ENCODE measurements around the gene SLC12A5.
"Not testable (repeated sequence)": the region's sequence is repeated elsewhere in the genome, so short reads cannot be mapped to it uniquely, and the experiment has no call there.

Gene SLC12A5

DNA sequence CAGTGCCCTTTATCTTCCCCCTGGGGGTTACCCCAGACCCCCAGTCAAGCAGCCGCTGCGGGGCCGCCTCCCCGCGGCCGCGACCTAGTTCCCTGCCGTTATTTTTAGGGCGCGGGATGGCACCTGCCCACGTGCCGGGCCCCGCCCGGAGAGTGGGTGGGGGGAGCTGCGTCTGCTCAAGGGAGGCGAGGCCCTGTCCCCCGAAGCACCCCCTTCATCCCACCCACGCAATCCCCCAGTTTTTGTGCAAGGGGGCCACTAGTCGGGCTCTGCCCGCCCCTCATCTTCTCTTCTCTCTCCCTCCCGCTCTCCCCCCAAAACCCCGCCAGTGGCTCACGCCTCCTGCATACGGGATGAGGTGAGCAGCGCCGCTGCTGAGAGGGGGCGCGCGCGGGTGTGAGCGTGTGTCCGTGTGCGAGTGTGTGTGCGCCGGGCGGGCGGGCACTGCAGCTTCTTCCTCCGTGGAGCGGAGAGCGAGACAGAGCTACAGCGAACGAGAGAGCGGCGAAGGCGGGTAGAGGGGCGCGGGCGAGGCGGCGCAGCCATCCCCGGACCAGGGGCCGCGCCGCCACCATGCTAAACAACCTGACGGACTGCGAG, at the start of gene SLC12A5:
TSS of gene SLC12A5 (plus strand) at position 444 of the 600 bp plus-strand sequence. CDS start at position 574, 130 bp downstream.
- no peak for DNase-seq

DNA sequence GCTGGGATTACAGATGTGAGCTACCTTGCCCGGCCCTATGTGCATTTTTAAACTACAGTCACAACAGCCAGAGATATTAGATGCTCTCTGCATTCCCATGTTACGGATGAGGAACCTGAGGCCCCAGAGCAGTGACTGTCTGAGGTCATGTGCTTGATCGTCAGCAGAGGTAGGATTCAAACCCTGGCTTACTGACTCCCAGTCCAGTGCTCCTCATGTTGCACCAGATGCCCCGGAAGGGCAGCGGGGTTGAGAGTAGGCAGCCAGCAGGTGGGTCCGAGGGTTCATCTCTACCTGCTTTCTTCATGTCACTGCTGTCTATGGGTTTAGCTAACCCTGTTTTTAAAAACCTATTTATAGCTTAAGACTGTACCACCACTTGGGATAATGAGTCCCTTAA, 47.8 kb upstream of the SLC12A5 start:
- DNase-seq, result no peak

GRCh38 chr20:45983279-45983743, 45.7 kb upstream of the SLC12A5 start:
- no peak for DNase-seq

DNA sequence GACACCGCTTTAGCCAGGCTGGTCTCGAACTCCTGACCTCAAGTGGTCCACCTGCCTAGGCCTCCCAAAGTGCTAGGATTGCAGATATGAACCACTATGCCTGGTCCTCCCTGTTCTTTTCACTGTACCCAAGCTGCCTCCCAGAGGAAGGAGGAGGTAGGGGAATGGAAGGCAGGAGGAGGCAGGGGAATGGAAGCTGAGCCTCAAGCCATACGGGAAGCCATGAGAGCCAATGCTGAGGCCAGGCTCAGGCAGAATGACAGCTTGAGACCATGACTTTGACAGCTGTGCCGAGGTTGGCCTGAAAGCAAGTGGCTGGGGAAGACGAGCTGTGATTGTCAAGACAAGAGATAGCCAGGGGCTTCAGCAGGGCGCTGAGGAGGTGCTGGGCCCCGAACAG, 43.4 kb upstream of the SLC12A5 start:
- DNase-seq, result no peak

GRCh38 chr20:45987108-45987780, 41.8 kb upstream of the SLC12A5 start:
- no peak for DNase-seq

DNA sequence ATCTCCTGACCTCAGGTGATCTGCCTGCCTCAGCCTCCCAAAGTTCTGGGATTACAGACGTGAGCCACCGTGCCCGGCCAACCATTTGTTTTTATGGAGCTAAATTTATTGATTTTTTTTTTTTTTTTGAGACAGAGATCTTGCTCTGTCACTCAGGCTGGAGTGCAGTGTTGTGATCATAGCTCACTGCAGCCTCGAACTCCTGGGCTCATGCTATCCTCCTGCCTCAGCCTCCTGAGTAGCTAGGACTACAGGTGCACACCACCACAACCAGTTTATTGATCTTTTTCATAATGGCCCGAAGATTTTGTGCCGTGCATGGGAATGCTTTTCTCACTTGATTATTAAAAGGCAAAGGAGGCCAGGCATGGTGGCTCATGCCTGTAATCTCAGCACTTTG, 40.2 kb upstream of the SLC12A5 start:
- DNase-seq, result not testable (repeated sequence)

DNA sequence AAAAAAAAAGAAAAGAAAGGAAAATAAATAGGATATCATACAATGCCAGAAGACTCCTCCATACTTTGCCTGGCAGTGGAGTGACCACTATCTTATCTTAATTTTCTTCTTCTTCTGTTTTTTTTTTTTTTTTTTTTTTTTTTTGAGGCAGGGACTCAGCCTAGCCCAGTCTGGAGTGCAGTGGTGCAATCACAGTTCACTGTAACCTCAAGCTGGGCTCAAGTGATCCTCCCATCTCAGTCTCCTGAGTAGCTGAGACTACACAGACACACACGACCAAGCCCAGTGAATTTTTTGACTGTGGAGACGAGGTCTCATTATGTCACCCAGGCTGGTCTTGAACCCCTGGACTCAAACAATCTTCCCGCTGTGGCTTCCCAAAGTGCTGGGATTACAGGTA, 37.4 kb upstream of the SLC12A5 start:
- DNase-seq, result no peak

GRCh38 chr20:45993197-45993951, 35.6 kb upstream of the SLC12A5 start:
- no peak for DNase-seq

DNA sequence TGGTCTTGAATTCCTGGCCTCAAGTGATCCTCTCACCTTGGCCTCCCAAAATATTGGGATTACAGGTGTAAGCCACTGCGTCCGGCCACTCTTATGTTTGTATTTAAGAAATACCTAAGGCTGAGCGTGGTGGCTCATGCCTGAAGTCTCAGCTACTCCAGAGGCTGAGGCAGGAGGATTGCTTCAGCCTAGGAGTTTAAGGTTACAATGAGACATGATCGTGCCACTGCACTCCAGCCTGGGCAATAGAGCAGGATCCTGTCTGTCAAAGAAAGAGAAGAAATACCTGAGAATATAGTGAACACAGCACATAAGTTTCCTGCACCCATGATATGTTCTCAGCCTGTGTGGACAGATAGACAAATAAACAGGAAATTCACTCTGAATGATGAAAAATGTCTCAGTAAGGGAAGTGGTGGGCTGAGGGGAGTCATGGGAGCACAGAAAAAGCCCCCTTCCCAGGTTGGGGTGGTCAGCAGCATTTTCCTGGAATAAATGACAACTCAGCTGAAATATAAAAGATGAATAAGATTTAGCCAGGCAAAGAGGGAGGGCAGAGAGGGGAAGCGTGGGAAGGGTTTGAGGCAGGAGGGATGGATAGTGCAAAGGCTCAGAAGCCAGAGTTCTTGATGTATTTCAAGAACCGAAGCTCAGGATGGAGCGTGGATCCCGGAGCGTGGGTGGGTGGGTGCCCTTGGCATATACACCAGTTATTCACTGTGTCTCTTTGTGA, 34.1 kb upstream of the SLC12A5 start:
- DNase-seq, result no peak

DNA sequence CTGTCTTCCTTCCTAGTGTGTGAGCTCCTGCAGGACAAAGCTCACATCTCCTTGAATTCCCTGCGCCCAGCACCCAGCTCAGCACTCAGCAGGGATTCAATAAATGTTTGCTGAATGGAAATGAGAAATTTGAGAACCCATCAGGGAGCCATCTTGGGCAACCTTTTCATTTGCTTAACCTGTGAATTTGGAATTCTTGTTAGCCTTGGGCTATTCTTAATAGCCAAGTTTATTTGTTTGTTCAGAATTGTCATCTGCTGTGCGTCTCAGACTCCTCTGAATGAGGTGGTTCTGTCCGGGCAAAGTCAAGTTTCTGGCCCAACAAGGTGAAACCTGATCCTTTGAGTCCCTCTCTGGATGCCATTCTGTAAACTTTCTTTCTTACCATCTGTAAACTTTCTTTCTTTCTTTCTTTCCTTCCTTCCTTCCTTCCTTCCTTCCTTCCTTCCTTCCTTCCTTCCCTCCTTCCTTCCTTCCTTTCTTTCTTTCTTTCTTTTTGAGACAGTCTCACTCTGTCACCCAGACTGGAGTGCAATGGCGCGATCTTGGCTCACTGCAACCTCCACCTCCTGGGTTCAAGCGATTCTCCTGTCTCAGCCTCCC, 33.4 kb upstream of the SLC12A5 start:
- DNase-seq, result not testable (repeated sequence)

DNA sequence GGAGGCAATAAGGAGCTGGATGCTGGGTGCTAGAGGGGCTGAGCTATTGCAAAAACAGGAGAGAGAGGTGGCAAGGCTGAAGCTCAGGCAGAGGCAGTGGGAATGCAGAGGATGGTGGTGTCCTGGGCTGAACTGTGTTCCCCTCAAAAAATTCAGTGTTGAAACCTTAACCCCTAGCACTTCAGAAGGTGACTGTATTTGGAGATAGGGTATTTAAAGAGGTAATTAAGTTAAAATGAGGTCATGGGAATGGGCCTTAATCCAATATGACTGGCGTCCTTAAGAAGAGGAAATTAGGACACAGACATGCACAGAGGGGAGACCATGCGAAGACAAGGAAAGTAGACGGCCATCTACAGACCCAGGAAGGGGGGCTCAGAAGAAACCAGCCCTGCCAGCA, 31.8 kb upstream of the SLC12A5 start:
- DNase-seq, result no peak

- DNase-seq, result no peak
Observed at GRCh38 chr20:45998337-45998736, 30.7 kb upstream of the SLC12A5 start.

GRCh38 chr20:45998761-45999160, 30.3 kb upstream of the SLC12A5 start:
- no peak for DNase-seq

- no peak for DNase-seq
Observed at GRCh38 chr20:45999557-46000261, 29.3 kb upstream of the SLC12A5 start.

- no peak for DNase-seq
Observed at GRCh38 chr20:46000262-46000996, 28.6 kb upstream of the SLC12A5 start.

DNA sequence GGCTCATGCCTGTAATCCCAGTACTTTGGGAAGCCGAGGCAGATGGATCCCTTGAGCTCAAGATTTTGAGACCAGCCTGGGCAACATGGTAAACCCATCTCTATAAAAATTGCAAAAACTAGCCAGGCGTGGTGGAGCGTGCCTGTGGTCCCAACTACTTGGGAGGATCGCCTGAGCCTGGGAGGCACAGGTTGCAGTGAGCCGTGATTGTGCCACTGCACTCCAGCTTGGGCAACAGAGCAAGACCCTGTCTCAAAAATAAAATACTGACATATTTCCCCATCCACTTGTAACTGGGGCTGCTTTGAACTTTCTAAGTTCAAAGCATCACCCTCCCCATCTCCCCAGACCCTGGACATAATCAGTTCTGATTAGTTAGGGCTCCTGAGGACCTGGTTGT, 27.5 kb upstream of the SLC12A5 start:
- no peak for DNase-seq

- DNase-seq, result no peak
Observed at GRCh38 chr20:46002008-46002407, 27.0 kb upstream of the SLC12A5 start.

DNA sequence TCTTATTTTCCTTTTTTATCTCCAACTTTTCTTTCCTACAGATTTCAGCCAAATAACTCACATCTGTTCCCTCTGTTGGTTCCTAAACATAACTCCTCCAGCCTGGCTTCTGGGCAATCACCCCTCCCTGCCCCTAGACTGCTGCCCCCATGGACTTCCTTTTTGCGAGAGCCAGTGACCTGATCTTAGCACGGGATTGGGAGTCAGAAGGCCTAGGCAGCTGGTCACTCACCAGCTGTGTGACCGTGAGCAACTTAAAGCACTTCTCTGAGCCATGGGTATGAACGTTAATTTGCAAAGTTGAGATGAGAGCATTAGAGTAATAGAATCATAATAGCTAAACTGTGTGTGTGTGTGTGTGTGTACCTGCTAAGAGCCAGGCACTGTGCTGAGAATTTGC, 24.8 kb upstream of the SLC12A5 start:
- DNase-seq, result no peak

DNA sequence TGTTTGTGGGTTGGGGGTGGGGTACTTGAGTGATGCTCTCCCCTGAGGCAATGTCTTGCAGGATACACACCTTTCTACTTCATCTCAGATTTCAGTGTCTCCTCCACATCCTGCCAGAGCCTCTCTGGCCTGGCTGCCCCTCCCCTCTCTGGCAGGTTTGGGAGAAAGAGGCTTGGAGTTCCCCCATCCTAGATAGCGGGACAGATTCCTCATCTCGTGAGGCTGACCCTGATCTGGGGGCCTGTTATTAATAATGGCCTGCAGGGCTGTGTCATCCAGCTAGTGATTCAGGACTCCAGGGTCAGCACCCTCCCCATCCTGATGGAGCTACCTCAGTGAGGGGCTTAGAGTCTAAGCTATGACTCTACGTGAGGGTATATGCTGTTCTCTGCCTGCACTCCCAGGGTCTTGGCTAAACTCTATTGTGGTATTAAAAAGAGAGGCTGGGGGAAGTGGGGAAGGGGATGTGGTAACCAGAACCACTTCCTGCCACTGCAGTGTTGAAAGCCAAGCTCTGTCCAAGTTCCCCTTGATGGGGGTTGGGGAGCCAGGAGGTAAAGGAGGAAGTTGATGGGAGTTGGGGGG, 24.0 kb upstream of the SLC12A5 start:
- DNase-seq, result no peak

- no peak for DNase-seq
Observed at GRCh38 chr20:46006022-46006705, 22.9 kb upstream of the SLC12A5 start.
